PFSK-1 (cell line): ENCODE data around the gene NCAM2.

Experiments used
- FOXP2 ChIP-seq: optimal IDR thresholded peaks from 2 replicates; pipeline ENCODE3; 2011; ENCODE audit warnings: borderline replicate concordance, control low read depth, inconsistent platforms; ENCODE audit not compliant: insufficient read depth; ENCODE audit errors: extremely low read length, extremely low read depth
- POLR2AphosphoS5 ChIP-seq: IDR thresholded peaks from 2 replicates; pipeline ENCODE4 v1.6.1; 2012; ENCODE audit warnings: low read depth, mild to moderate bottlenecking, control low read depth, low read length, moderate library complexity
- REST ChIP-seq, 2 experiments: IDR thresholded peaks; 2 replicates each; pipeline versions ENCODE4 v1.6.1 to v1.8.0; 2011 to 2012; ENCODE audit warnings: low read depth in 2 of 2, low read length in 2 of 2, control low read depth in 1 of 2, inconsistent platforms in 1 of 2, mild to moderate bottlenecking in 1 of 2, moderate library complexity in 1 of 2; ENCODE audit not compliant: insufficient read depth in 1 of 2
- SIN3A ChIP-seq: IDR thresholded peaks from 2 replicates; pipeline ENCODE4 v1.6.1; 2012; ENCODE audit warnings: mild to moderate bottlenecking, low read length, moderate library complexity, borderline replicate concordance; ENCODE audit not compliant: insufficient read depth
- TAF1 ChIP-seq: IDR thresholded peaks from 2 replicates; pipeline ENCODE4 v1.6.1; 2012; ENCODE audit warnings: low read length, control low read depth, borderline replicate concordance; ENCODE audit not compliant: insufficient read depth

The NCAM2 gene

GRCh38 chr21:21236996-21237395 is 238.8 kb downstream of the NCAM2 start:
- no peak for TF ChIP-seq FOXP2

GRCh38 chr21:21238629-21239400 is 240.6 kb downstream of the NCAM2 start:
- TF ChIP-seq REST (IDR thresholded peaks at IDR 0.05; ENCODE audit: insufficient read depth in 1 of 2, low read depth in 2 of 2, low read length in 2 of 2): no peak

- TF ChIP-seq POLR2AphosphoS5: no peak
- TF ChIP-seq FOXP2: no peak
- no peak for TF ChIP-seq REST (IDR thresholded peaks at IDR 0.05; ENCODE audit: insufficient read depth in 1 of 2, low read depth in 2 of 2, low read length in 2 of 2)
- no peak for TF ChIP-seq SIN3A
- no peak for TF ChIP-seq TAF1
Measured at GRCh38 chr21:21241391-21241790, 243.2 kb downstream of the NCAM2 start.

- TF ChIP-seq REST (IDR thresholded peaks at IDR 0.05; ENCODE audit: insufficient read depth in 1 of 2, low read depth in 2 of 2, low read length in 2 of 2) (peak in 1 of 2 experiments; percentile 68; a peak in 1 of 4 replicates), POLR2AphosphoS5 (no peak)
Measured at GRCh38 chr21:21246007-21246406, 247.8 kb downstream of the NCAM2 start.

- TF ChIP-seq POLR2AphosphoS5: no peak
- TF ChIP-seq SIN3A: no peak
- no peak for TF ChIP-seq TAF1
- TF ChIP-seq FOXP2: no peak
- TF ChIP-seq REST (IDR thresholded peaks at IDR 0.05; ENCODE audit: insufficient read depth in 1 of 2, low read depth in 2 of 2, low read length in 2 of 2): no peak
Measured at GRCh38 chr21:21247424-21247823, 249.2 kb downstream of the NCAM2 start.
